HCT116 (cell line): ENCODE data around the gene ITIH5. TPM values are rescaled to one million over a fixed set of nuclear protein-coding genes. Genes with fewer than 3 reads are reported as not detected.

ENCODE experiments used
- ATAC-seq: fragments of 200-7000 bp; cut with Tn5 transposase; 2 replicates; pipeline ENCODE4 v1.9.1; 2020; ENCODE audit warnings: mild to moderate bottlenecking, moderate library complexity
- BruUV-seq: library from RNA; stranded (reverse); fragments of 400-500 nt; replicated peaks from 2 replicates; lab custom pipeline; 2021; lab: Mats Ljungman, UMichigan
- CTCF ChIA-PET: fragments of 300-600 bp; sonication (Branson Sonifier 250); formaldehyde crosslinking; loops from one replicate; lab custom pipeline; 2021; ENCODE audit warnings: antibody characterized with exemption; lab: Charles Lee
- POLR2A ChIA-PET: fragments of 300-600, 350-600 bp; sonication (Branson Sonifier 250); formaldehyde crosslinking; loops from one replicate; lab custom pipeline; 2021; ENCODE audit warnings: antibody characterized with exemption; lab: Charles Lee
- RAD21 ChIA-PET, 2 experiments: fragments of 300-600 bp; sonication (Branson Sonifier 250); formaldehyde crosslinking; loops; one replicate each; lab custom pipeline; 2023; ENCODE audit warnings: low total read pairs in 2 of 2; ENCODE audit not compliant: uncharacterized antibody in 2 of 2, unreplicated experiment in 2 of 2, low non-redundant PET in 1 of 2; lab: Charles Lee
- DNase-seq: peaks from one replicate; pipeline ENCODE4 v3.0.0-alpha.2; 2010; ENCODE audit warnings: low read depth, low spot score
- H2AFZ ChIP-seq: fragments of 200-600 bp; shearing (Covaris generic), sonication (generic); 2 replicates; pipeline ENCODE4 v1.6.1; 2017; ENCODE audit warnings: low read depth, mixed run types, mixed read lengths, antibody characterized with exemption, low read length; ENCODE audit not compliant: poor library complexity, severe bottlenecking
- H3K27ac ChIP-seq: 2 replicates; pipeline ENCODE4 v1.5.1; 2012; ENCODE audit warnings: low read depth, low read length
- H3K27me3 ChIP-seq: fragments of 200-600 bp; sonication (generic); 2 replicates; pipeline ENCODE4 v1.6.1; 2016; ENCODE audit warnings: mixed run types, low read length, mixed read lengths; ENCODE audit not compliant: insufficient read depth
- H3K36me3 ChIP-seq, 2 experiments: fragments of 200-500 bp in 1 of 2; fragments of 200-600 bp in 1 of 2; sonication (Bioruptor generic) in 1 of 2; sonication (generic) in 1 of 2; 2 replicates each; pipeline versions ENCODE4 v1.5.1 to v1.6.1; 2014 to 2016; ENCODE audit warnings: low read length in 2 of 2, inconsistent platforms in 1 of 2, mixed read lengths in 1 of 2, mixed run types in 1 of 2; ENCODE audit not compliant: insufficient read depth in 2 of 2, control insufficient read depth in 1 of 2
- H3K4me1 ChIP-seq, 2 experiments: fragments of 200-600 bp in 1 of 2; sonication (generic) in 1 of 2; 2 replicates each; pipeline versions ENCODE4 v1.5.1 to v1.6.1; 2012 to 2017; ENCODE audit warnings: low read length in 2 of 2, inconsistent platforms in 1 of 2, mild to moderate bottlenecking in 1 of 2, mixed read lengths in 1 of 2, mixed run types in 1 of 2, moderate library complexity in 1 of 2; ENCODE audit not compliant: insufficient read depth in 2 of 2, control insufficient read depth in 1 of 2
- H3K4me2 ChIP-seq: fragments of 200-600 bp; sonication (generic); 2 replicates; pipeline ENCODE4 v1.6.1; 2017; ENCODE audit warnings: mixed run types, low read length, mixed read lengths
- H3K4me3 ChIP-seq, 2 experiments: fragments of 200-600 bp in 1 of 2; sonication (generic) in 1 of 2; replicated peaks in 1 of 2; 2 replicates each; pipeline ENCODE4 v1.5.1; 2011 to 2016; ENCODE audit warnings: low read length in 2 of 2, control low read depth in 1 of 2, low read depth in 1 of 2, mild to moderate bottlenecking in 1 of 2, mixed read lengths in 1 of 2, mixed run types in 1 of 2
- H3K79me2 ChIP-seq: fragments of 200-600 bp; sonication (generic); 2 replicates; pipeline ENCODE4 v1.6.1; 2017; ENCODE audit warnings: mild to moderate bottlenecking, mixed run types, low read length, moderate library complexity, mixed read lengths; ENCODE audit not compliant: insufficient read depth
- H3K9ac ChIP-seq: fragments of 200-600 bp; sonication (generic); 2 replicates; pipeline ENCODE4 v1.6.1; 2016; ENCODE audit warnings: low read length, mixed read lengths
- H3K9me2 ChIP-seq: fragments of 200-600 bp; sonication (generic), shearing (Covaris generic); 2 replicates; pipeline ENCODE4 v1.6.1; 2017; ENCODE audit warnings: mixed run types, mild to moderate bottlenecking, moderate library complexity; ENCODE audit not compliant: insufficient read depth
- H3K9me3 ChIP-seq, 2 experiments: fragments of 200-500 bp in 1 of 2; fragments of 200-600 bp in 1 of 2; sonication (Bioruptor generic) in 1 of 2; sonication (generic) in 1 of 2; 2 replicates each; pipeline ENCODE4 v1.6.1; 2014 to 2017; ENCODE audit warnings: low read length in 2 of 2, mixed read lengths in 2 of 2, inconsistent platforms in 1 of 2, low read depth in 1 of 2, mild to moderate bottlenecking in 1 of 2, mixed run types in 1 of 2, moderate library complexity in 1 of 2; ENCODE audit not compliant: control insufficient read depth in 1 of 2, insufficient read depth in 1 of 2
- H4K20me1 ChIP-seq: fragments of 200-600 bp; sonication (generic), shearing (Covaris generic); 2 replicates; pipeline ENCODE4 v1.6.1; 2017; ENCODE audit warnings: mixed run types, mild to moderate bottlenecking, moderate library complexity; ENCODE audit not compliant: insufficient read depth
- CBX3 ChIP-seq: IDR thresholded peaks from 2 replicates; pipeline ENCODE4 v1.6.1; 2012; ENCODE audit warnings: low read depth
- CTCF ChIP-seq, 3 experiments: fragments of 200-600 bp in 1 of 3; sonication (generic) in 1 of 3; IDR thresholded peaks in 2 of 3; conservative IDR thresholded peaks in 1 of 3; 2 replicates each; pipeline ENCODE4 v1.5.1; 2012 to 2017; ENCODE audit warnings: low read depth in 2 of 3, low read length in 2 of 3, antibody characterized with exemption in 1 of 3, borderline replicate concordance in 1 of 3, control low read depth in 1 of 3, mild to moderate bottlenecking in 1 of 3, mixed read lengths in 1 of 3, mixed run types in 1 of 3, moderate library complexity in 1 of 3; ENCODE audit not compliant: insufficient read depth in 1 of 3
- EZH2phosphoT487 ChIP-seq: fragments of 200-600 bp; IDR thresholded peaks from 2 replicates; pipeline ENCODE4 v1.6.1; 2018; ENCODE audit warnings: antibody characterized with exemption, borderline replicate concordance
- MAX ChIP-seq: IDR thresholded peaks from 2 replicates; pipeline ENCODE4 v1.6.1; 2012
- POLR2A ChIP-seq: IDR thresholded peaks from 2 replicates; pipeline ENCODE4 v1.7.0; 2011; ENCODE audit warnings: borderline replicate concordance; ENCODE audit not compliant: insufficient read depth, insufficient read length; ENCODE audit errors: extremely low read depth
- POLR2AphosphoS5 ChIP-seq: IDR thresholded peaks from 2 replicates; pipeline ENCODE4 v1.6.1; 2011; ENCODE audit warnings: mild to moderate bottlenecking, low read depth, low read length, moderate library complexity
- REST ChIP-seq: IDR thresholded peaks from 2 replicates; pipeline ENCODE4 v1.6.1; 2012; ENCODE audit warnings: low read depth
- ZFX ChIP-seq: fragments of 450-650 bp; IDR thresholded peaks from 2 replicates; pipeline ENCODE4 v1.6.1; 2017
- ZNF274 ChIP-seq: fragments of 200-500 bp; sonication (Bioruptor generic); IDR thresholded peaks from 2 replicates; pipeline ENCODE4 v1.6.1; 2014; ENCODE audit warnings: mild to moderate bottlenecking, low read depth, low read length, inconsistent platforms
- intact Hi-C: fragments of 100-400 bp; cut with micrococcal nuclease; formaldehyde crosslinking; loops from 2 replicates; pipeline ENCODE4 v1.10.0; 2022
- total RNA-seq: library from RNA; stranded (reverse); gene quantifications from one replicate; pipeline ENCODE4 v1.2.1, GENCODE V29; 2021; ENCODE audit not compliant: unreplicated experiment

Gene ITIH5
- total RNA-seq, 1 experiment from 2014 or later, result not detected

GRCh38 chr10:7702288-7702812 lies 35.6 kb upstream of the ITIH5 start:
- intact Hi-C loops, result no loop called here
- no peaks in the 10 kb centered on the region for H4K20me1 ChIP-seq
- no peaks in the 10 kb centered on the region for H3K79me2 ChIP-seq
- H3K36me3 ChIP-seq, result no peaks in the 10 kb centered on the region
- ChIA-PET CTCF (interaction anchor here (1.8 kb wide), 1 partner anchor 16 kb away, joined by 7 read pairs; no protein-coding TSS in a partner anchor), RAD21 (no interaction called here), POLR2A (no interaction called here)
- TF ChIP-seq ZNF274 (no peak), CTCF (IDR thresholded peaks at IDR 0.05 in 2 of 3, conservative IDR thresholded peaks at IDR 0.05 in 1 of 3; ENCODE audit: borderline replicate concordance in 1 of 3, insufficient read depth in 1 of 3, low read depth in 2 of 3, low read length in 2 of 3) (no peak), MAX (no peak), CBX3 (no peak), POLR2A (no peak), EZH2phosphoT487 (no peak), ZFX (no peak), POLR2AphosphoS5 (no peak), REST (no peak)
- H3K4me1 ChIP-seq, result no peaks in the 10 kb centered on the region
- DNase-seq (no peak), ATAC-seq (no peak)
- no peak overlapping the region for H3K4me2 ChIP-seq
- no peak overlapping the region for H3K27ac ChIP-seq
- H3K9me3 ChIP-seq, result no peaks in the 10 kb centered on the region
- H3K27me3 ChIP-seq, result peaks cover 43% of the 10 kb centered on the region
- BruUV-seq, result no TSS peak
- no peak overlapping the region for H2AFZ ChIP-seq
- no peak overlapping the region for H3K4me3 ChIP-seq
- H3K9me2 ChIP-seq, result no peaks in the 10 kb centered on the region
- no peak overlapping the region for H3K9ac ChIP-seq
